GM21423 (cell line): ENCODE measurements around the gene PADI4.
"Not testable (repeated sequence)": the region's sequence is repeated elsewhere in the genome, so short reads cannot be mapped to it uniquely, and the experiment has no call there.

Experiments
- ATAC-seq: cut with Tn5 transposase; IDR thresholded peaks from one replicate; pipeline ENCODE4 v1.9.1; 2021; ENCODE audit warnings: mild to moderate bottlenecking, moderate library complexity; ENCODE audit not compliant: unreplicated experiment

PADI4 gene

GRCh38 chr1:17375651-17376050 lies 67.7 kb downstream of the PADI4 start:
- no peak for ATAC-seq

DNA sequence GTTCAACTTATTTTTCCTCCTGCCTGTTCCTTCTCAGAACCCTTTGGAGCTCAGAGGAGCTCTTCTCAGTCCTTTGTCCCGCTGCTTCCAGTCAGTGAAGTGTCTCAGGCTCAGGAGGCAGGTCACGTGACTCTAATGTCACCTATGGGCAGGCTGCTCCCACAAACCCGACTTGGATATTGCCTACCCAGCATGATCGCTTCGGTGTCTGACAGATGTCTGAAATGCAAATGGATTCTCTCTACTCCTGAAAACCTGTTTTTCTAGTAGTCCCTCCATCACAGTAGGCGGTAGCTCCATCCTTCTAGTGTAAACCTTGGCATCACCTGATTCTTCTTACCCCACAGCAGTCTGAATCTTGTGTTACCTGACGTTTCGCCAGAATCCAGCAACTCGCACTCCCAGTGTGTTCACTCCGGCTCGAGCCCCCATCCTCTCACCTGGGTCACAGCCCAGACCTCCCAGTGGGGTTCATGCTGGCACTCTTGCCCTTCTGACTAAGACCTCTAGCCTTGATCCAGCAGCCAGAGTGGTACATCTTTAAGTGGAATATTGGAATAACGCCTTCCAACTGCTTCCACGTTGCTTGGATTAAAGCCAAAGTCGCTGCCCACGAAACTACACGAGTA lies 69.4 kb downstream of the PADI4 start:
- ATAC-seq: no peak

DNA sequence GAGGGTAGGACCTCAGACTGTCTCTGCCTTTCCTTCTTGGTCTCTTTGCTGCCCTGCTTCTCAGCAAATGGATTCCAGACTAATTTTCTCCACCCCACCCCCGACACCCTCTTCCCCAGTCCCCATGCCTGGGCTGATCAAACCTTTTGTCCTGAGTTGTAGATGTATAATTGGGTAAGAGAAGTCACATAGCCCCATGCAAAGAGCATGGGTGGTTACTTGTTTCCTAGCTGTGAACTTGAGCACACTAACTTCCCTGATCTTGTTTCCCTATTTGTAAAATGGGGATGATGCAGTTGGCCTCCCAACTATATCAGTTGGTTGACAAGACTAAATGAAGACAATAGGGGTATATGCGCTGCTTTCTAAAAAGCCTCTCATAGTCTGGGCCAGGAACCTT lies 73.2 kb downstream of the PADI4 start:
- no peak for ATAC-seq

- no peak for ATAC-seq
These were observed 84.3 kb downstream of the PADI4 start for GRCh38 chr1:17392199-17392740.

DNA sequence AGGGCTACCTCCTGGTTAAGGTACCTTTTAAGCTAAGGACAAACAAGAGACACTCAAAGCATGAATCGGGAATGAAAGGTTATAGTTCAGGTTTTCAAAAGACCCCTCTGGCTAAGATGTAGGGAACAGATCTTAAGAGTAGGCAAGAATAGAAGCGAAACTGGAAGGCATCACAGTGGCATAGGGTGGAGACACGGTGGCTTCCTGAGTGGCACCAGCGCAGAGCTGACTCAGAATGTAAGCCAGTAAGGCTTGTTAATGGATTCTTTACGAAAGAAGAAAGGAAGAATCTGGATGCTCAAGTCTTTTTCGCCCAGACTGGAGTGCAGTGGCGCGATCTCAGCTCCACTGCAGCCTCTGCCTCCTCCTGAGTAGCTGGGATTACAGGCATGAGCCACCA lies 85.2 kb downstream of the PADI4 start:
- no peak for ATAC-seq

DNA sequence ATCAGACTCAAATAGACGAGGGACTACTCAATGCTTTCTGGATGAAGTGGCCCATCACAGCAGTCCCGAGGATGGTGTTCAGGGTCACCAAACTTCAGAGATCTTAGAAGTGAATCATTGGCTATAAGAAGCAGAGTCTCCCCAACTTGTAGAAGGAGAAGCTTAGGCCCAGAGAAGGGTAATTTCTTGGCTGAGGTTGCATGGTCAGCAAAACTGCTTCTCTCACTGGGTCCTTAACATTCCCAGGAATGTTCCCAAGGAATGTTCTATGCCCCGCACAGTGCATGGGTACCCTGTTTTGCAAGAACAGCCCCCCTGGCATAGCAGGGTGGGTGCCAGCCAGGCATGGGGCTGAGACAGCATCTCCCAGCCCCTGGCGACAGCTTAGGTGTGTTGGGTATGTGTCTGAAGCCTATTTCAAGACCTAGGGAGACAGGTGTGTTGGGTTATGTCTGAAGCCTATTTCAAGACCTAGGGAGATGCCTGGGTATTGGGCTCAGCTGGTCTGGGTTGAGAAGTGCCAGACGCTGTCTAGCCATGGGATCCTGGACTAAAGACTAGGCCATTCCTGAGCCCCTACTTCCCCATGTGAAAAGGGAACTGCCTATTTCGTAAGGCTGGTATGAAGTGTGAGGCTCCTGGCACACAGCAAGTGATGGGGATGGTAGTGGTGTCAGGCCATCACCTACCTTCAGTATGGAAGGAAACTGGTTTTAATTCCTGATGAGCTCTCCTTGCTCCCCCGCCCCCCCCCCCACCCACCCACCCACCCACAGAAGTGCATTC lies 90.1 kb downstream of the PADI4 start:
- no peak for ATAC-seq

DNA sequence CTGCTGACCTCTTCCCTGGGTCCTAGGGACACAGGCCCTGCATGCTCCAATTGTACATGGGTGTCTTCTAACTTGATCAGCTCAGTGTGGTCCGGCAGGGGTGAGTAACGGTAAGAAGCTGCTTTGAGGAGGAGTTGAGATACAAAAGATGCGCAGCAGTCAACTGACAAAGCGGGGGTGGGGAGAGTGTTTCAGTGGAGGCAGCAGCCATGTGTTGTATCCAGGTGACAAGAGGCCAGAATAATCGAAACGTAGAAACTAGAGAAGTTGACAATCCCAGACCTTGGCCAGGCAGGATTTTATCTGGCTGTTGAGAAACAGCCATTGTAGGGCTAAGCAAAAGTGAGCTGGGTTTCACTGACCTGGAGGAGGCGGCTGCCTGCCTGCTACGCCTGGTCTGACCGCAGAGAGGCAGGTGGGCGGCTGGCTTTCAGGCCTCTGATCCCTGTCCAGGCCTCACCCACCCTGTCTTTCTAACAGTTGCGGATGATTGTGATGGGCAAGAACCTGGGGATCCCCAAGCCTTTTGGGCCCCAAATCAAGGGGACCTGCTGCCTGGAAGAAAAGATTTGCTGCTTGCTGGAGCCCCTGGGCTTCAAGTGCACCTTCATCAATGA lies 92.8 kb downstream of the PADI4 start:
- ATAC-seq: no peak

DNA sequence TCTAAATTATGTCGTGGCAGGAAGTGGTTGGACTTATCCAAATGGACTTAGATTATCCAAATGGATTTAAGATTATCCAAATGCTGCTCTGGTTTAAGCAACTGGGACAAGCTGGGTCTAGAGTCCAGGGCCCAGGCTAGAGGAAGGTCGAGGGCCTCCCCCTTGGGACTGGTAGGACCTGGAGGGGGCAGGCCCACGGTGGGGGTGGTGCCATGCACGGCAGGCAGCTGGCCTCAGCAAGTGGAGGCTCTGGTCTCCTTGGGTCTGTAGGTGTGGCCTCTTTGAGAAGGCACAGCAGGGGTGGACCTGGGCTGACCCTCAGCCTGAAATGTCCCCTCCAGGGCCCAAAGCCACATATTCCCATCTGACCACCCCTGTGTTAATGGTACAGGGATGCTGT lies 93.8 kb downstream of the PADI4 start:
- no peak for ATAC-seq

- ATAC-seq: no peak
These were observed 95.1 kb downstream of the PADI4 start for GRCh38 chr1:17403081-17403480.

DNA sequence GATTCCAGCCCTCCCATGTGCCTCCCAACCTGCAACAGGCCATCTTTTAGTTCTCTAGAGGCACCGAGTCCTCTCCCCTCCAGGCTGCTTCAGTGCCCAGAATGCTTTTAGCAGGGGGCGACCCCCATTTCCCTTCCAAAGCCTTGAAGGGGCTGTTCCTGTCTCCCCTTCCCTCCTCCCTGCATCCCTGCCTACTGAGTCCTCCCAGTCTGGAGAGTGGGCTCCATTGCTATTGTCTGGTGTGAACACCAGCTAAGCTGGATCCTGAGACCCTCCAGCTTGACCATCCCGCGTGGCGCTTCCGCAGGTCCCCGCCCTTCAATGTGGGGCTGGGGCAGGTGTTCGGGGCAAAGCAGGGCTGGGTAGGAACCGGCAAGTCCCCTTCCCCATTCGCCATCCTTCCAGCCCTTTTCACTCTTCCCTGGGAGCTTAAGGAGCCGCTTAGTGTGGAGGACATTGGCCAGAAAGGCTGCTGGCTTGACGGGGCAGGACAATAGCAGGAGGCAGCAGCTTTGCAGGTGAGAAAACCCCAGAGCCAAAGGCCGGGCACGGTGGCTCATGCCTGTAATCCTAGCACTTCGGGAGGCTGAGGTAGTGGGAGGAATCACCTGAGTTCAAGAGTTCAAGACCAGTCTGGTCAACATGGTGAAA lies 96.2 kb downstream of the PADI4 start:
- ATAC-seq: no peak

DNA sequence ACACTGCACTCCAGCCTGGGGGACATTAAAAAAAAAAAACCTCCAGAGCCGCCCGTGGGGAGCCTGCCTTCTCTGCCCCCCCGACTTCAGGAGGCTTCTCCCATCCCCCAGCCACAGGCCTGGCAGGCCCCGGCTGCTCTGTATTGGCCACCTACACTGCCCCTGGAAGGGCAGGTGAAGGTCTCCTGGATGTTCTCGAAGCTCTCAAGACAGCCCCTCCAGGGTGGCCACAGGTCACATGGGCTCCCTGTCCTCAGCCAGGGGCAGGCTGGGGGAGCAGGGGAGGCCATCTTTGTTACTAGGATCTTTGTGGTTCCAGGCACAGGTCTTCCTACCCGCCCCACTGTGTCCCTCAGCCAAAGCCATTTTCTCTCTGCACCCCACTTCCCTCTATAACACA lies 96.8 kb downstream of the PADI4 start:
- ATAC-seq: no peak

DNA sequence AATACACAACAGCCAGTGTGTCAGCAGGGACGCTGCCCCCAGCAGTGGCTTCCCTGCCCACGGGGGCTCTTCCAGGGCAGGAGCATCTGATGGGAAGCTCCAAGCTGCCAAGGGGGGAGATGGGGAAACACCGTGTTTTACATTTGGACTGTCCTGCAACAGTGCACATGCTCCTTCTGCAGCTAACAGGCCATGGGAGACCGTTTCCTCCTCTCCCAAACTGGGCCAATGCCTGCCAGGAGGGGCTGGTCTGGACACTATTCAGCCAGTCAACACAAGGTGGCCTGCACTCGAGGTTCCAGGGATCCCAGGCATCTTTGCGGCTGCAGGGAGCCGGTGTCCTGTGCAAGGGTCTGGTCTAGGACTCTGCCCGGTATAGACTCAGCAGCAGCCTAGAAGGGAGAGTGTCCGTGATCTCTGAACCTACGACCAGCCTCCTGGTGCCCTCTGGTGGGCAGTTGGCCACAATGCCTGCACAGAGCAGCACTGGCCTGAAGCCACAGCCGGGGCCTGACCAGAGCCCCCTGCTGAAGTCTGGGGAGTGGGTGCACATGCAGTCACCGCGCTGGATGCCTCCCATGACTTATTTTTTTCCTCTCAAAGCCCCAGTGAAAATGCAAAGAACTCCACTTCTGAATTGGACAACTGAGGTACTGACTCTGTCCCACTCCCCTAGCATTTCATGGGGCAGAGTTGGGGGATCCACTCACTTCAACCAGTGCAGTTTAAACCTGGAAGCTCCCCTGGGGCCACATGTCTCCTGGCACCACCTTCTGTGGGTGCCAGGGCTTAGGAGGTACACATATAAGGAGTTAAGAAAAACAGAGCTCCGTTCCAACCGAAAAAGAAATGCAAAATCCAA lies 98.1 kb downstream of the PADI4 start:
- ATAC-seq: no peak

DNA sequence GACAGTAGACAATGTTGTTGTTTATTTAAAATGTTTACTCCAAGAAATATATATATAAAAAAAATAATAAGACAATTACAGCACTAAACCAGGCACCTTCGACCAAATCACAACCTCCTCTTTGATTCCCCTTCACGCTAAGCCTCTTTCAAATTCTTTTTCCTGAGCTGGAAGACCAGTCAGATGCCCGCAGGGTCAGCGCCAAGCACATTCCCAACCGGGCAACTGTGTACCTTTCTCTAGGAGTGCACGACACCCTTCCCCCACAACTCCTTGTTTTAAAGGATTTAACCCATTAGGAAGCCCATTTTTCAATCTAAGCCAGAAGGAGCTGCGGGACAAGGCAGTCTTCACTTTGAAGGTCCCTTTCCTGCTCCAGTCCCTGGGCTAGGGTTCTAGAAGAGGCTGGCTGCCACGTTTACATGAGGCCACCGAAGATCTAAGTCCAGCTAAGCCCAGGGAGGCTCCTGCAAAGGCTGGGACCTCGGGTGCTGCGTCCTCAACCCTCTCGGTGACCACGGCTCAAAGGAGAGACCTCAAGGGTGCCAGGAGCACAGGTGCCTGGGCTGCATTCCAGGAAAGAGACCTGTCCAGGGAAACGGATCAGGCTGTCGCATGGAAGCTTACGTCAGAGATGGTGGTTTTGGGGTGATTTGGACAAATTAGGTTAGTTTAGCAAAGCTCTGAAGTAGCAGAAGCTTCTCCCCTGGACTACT lies 98.9 kb downstream of the PADI4 start:
- not testable (repeated sequence) for ATAC-seq

- not testable (repeated sequence) for ATAC-seq
These were observed 100.0 kb downstream of the PADI4 start for GRCh38 chr1:17407786-17408514.

DNA sequence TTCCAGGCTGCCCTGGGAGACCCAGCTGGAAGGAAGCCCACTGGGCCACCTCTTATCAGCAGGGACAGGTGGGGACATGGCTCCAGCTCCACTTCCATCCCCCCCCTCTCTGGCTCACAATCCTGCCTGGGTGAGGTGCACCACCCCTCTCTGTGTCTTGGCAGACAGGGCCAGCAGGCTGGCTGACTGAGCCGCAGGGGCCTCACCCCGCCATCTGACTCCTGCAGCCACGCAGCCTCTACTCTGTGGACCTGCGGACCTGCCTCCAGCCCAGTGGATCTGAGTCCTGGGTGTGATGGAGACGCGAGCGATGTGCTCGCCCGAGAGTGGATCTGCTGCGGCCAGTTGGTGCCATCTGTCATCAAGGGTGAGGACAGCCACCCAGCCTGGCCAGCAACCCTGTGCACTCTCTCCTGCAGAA lies 101.4 kb downstream of the PADI4 start:
- no peak for ATAC-seq

- no peak for ATAC-seq
These were observed 104.3 kb downstream of the PADI4 start for GRCh38 chr1:17412093-17412870.
